ENCODE measurements around the gene POLR2L. TPM values are rescaled to one million over a fixed set of nuclear protein-coding genes. Genes with fewer than 3 reads are reported as not detected.
A peak's percentile ranks its signal among the peaks of the same experiment; 100 is the strongest.

POLR2L gene
- total and polyA plus RNA-seq, 2 of the 13 experiments (the other 11 are each of a cell fraction or from before 2014, with no cell fraction given), result 104 to 114 TPM

- FAIRE-seq (peak; percentile 96), ATAC-seq (peak; percentile 45), DNase-seq (ENCODE audit: low spot score) (peak; percentile 88)
- no peaks in the 10 kb centered on the region for H3K27me3 ChIP-seq (ENCODE audit: control insufficient read depth in 1 of 2, insufficient read depth in 2 of 2, low read length in 2 of 2)
- CTCF ChIA-PET (ENCODE audit: low intra/inter-chr PET ratio, low total read pairs), result no interaction called here
- 37% methylated on average over 20 of the region's 31 CpGs for WGBS (ENCODE audit: low lambda C conversion rate)
- no peak overlapping the region for H2AFZ ChIP-seq (ENCODE audit: low read length)
- intact Hi-C loops (cut with micrococcal nuclease; ENCODE audit: unreplicated experiment) (loop anchor here (5.0 kb wide), 1 partner anchor 38 kb away; the partner anchor contains the start of genes PIDD1 and RPLP2), in situ Hi-C loops (cut with HindIII; ENCODE audit: extremely low pct_ligation_motif_present, low pct_unique_long_range_greater_than_20kb) (no loop called here)
- peak overlapping the region; percentile 92 for H3K9ac ChIP-seq (ENCODE audit: insufficient read depth, low read depth, low read length)
- peak overlapping the region; percentile 83 for H3K27ac ChIP-seq (ENCODE audit: extremely low read length, insufficient read depth, low read length)
- peaks cover 15% of the 10 kb centered on the region; the same call in 1 of the 2 replicates for H4K20me1 ChIP-seq (ENCODE audit: insufficient read depth, low read length)
- H3K9me3 ChIP-seq (ENCODE audit: low read length), result no peaks in the 10 kb centered on the region
- no TSS peak for BruUV-seq (replicated peaks)
- H3K4me2 ChIP-seq (ENCODE audit: low read depth, low read length), result peak overlapping the region; percentile 85
- peaks cover 2 to 8% of the 10 kb centered on the region in 2 experiments for H3K36me3 ChIP-seq (replicated peaks in 1 of 2; ENCODE audit: control insufficient read depth in 1 of 2, insufficient read depth in 2 of 2, low read length in 2 of 2)
- H3K4me1 ChIP-seq (ENCODE audit: insufficient read depth, low read length), result peaks cover 40% of the 10 kb centered on the region
- peak overlapping the region; percentile 97 to 100 (median 98); a peak in 5 of 6 replicates for H3K4me3 ChIP-seq (replicated peaks in 1 of 3; ENCODE audit: insufficient read depth in 1 of 3, low read depth in 2 of 3, low read length in 3 of 3)
- POLR2A ChIA-PET, result interaction anchor here (0.6 to 11.1 kb wide), 13 partner anchors 12 to 205 kb away, joined by 3 to 141 read pairs (median 4); partner anchors contain the start of genes CD151, CRACR2B, PNPLA2 and RPLP2
- peaks cover 25% of the 10 kb centered on the region for H3K79me2 ChIP-seq (ENCODE audit: insufficient read depth, low read length)
- TF ChIP-seq FOSL1 (CRISPR knock-in tag; IDR thresholded peaks at IDR 0.05; ENCODE audit: borderline replicate concordance) (no peak), ZHX2 (IDR thresholded peaks at IDR 0.05; ENCODE audit: low read depth) (0 out of 2 replicates have a peak, but pooled peaks have one; percentile 10), ZHX2 (CRISPR knock-in tag; IDR thresholded peaks at IDR 0.05; ENCODE audit: borderline replicate concordance) (no peak), ZNF143 (CRISPR knock-in tag; IDR thresholded peaks at IDR 0.05) (no peak), ZSCAN29 (CRISPR knock-in tag; conservative IDR thresholded peaks at IDR 0.05) (no peak), NKX3-1 (CRISPR knock-in tag; IDR thresholded peaks at IDR 0.05) (no peak), FIP1L1 (IDR thresholded peaks at IDR 0.05; ENCODE audit: borderline replicate concordance, insufficient read depth, low read depth, low read length) (no peak)
- TF ChIP-seq, protein P1, sequence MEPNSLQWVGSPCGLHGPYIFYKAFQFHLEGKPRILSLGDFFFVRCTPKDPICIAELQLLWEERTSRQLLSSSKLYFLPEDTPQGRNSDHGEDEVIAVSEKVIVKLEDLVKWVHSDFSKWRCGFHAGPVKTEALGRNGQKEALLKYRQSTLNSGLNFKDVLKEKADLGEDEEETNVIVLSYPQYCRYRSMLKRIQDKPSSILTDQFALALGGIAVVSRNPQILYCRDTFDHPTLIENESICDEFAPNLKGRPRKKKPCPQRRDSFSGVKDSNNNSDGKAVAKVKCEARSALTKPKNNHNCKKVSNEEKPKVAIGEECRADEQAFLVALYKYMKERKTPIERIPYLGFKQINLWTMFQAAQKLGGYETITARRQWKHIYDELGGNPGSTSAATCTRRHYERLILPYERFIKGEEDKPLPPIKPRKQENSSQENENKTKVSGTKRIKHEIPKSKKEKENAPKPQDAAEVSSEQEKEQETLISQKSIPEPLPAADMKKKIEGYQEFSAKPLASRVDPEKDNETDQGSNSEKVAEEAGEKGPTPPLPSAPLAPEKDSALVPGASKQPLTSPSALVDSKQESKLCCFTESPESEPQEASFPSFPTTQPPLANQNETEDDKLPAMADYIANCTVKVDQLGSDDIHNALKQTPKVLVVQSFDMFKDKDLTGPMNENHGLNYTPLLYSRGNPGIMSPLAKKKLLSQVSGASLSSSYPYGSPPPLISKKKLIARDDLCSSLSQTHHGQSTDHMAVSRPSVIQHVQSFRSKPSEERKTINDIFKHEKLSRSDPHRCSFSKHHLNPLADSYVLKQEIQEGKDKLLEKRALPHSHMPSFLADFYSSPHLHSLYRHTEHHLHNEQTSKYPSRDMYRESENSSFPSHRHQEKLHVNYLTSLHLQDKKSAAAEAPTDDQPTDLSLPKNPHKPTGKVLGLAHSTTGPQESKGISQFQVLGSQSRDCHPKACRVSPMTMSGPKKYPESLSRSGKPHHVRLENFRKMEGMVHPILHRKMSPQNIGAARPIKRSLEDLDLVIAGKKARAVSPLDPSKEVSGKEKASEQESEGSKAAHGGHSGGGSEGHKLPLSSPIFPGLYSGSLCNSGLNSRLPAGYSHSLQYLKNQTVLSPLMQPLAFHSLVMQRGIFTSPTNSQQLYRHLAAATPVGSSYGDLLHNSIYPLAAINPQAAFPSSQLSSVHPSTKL (CRISPR knock-in tag; IDR thresholded peaks at IDR 0.05), result 0 out of 2 replicates have a peak, but pooled peaks have one; percentile 25
- TF ChIP-seq, protein P2, sequence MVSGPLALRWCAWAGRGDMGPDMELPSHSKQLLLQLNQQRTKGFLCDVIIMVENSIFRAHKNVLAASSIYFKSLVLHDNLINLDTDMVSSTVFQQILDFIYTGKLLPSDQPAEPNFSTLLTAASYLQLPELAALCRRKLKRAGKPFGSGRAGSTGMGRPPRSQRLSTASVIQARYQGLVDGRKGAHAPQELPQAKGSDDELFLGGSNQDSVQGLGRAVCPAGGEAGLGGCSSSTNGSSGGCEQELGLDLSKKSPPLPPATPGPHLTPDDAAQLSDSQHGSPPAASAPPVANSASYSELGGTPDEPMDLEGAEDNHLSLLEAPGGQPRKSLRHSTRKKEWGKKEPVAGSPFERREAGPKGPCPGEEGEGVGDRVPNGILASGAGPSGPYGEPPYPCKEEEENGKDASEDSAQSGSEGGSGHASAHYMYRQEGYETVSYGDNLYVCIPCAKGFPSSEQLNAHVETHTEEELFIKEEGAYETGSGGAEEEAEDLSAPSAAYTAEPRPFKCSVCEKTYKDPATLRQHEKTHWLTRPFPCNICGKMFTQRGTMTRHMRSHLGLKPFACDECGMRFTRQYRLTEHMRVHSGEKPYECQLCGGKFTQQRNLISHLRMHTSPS (CRISPR knock-in tag; IDR thresholded peaks at IDR 0.05; ENCODE audit: low read depth), result 0 out of 2 replicates have a peak, but pooled peaks have one; percentile 65
Observed at GRCh38 chr11:844693-845644, 2.6 kb upstream of the POLR2L start.
